ENCODE results near the gene DHDH. TPM values are rescaled to one million over a fixed set of nuclear protein-coding genes. Genes with fewer than 3 reads are reported as not detected.
"Not testable (repeated sequence)": the region's sequence is repeated elsewhere in the genome, so short reads cannot be mapped to it uniquely, and the experiment has no call there.

Gene DHDH
- total and polyA plus RNA-seq, 5 donors = 0.31 TPM; not detected in 4

DNA sequence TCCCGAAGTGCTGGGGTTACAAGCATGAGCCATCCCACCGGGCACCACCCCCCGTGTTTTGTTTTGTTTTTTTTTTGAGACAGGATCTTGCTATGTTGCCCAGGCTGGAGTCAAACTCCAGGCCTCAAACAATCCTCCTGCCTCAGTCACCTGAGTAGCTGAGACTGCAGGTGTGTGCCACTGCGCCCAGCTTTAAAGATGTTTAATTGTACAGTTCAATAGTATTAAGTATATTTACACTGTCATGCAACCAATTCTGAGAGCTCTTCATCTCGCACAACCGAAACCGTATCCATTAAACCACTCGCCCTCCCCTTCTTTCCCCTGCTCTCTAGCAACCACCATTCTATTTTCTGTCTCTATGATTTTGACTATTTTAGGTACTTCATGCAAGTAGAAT, 17.7 kb upstream of the DHDH start:
- peak in 1 of 3 donors; percentile 4 for DNase-seq
- 86% methylated on average over 8 of the region's 8 CpGs for WGBS
- no peak overlapping the region for H3K4me3 ChIP-seq (ENCODE audit: low read length)
- no peak overlapping the region for H3K27ac ChIP-seq (ENCODE audit: low read length)
- no peaks in the 10 kb centered on the region for H3K4me1 ChIP-seq (ENCODE audit: control insufficient read depth, insufficient read depth, low read length)
- no peaks in the 10 kb centered on the region for H3K9me3 ChIP-seq (ENCODE audit: control insufficient read depth, low read length)
- no peak for ATAC-seq
- H3K27me3 ChIP-seq (ENCODE audit: control insufficient read depth, insufficient read depth) = no peaks in the 10 kb centered on the region
- intact Hi-C loops (cut with DNase I) = no loop called here

DNA sequence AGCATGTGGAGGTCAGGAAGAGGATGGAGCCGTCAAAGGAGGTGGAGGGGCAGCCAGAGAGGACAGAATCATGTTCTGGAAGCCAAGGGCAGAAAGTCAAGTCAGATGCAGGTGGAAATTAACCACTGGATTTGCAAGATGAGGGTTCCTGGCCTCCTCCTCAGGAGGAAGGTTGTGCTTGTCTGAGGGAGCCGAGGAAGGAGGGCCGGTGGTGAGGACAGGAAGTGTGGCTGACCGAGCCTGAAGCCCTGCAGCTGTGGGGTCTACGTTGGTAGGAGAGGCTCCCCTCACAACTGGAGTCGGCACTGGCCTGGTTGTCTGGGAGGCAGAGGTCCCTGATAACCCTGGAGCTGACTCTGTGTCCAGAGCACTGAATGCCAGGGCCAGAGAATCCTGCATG, 15.4 kb upstream of the DHDH start:
- 67% methylated on average over 6 of the region's 6 CpGs for WGBS
- intact Hi-C loops (cut with DNase I) = no loop called here
- no peak overlapping the region for H3K27ac ChIP-seq (ENCODE audit: low read length)

DNA sequence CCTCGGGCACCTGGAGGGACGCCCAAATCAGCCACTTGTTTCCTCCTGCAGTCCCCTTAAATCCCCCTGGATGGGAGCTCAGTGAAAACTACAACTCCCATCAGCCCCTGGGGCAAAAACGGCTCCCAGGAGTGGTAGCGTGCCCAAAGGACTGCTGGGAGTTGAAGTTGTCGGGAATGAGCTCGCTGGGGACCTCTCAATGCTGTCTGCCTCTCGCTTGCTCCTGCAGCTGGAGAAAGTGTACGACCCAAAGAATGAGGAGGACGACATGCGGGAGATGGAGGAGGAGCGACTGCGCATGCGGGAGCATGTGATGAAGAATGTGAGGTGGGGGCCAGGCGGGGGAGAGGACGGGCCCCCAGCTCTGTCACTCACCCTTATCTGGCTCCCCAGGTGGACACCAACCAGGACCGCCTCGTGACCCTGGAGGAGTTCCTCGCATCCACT, 14.7 kb upstream of the DHDH start:
- no peak overlapping the region for H3K27ac ChIP-seq (ENCODE audit: low read length)
- no peak for ATAC-seq
- 83% methylated on average over 18 of the region's 18 CpGs for WGBS

More for the DNA sequence above, 15.4 kb upstream of the DHDH start:
- ATAC-seq (no peak), DNase-seq (peak in 1 of 3 donors; percentile 16)
- Histone ChIP-seq H3K4me3 (ENCODE audit: low read length) (no peak overlapping the region), H3K4me1 (ENCODE audit: control insufficient read depth, insufficient read depth, low read length) (no peaks in the 10 kb centered on the region), H3K9me3 (ENCODE audit: control insufficient read depth, low read length) (no peaks in the 10 kb centered on the region), H3K27me3 (ENCODE audit: control insufficient read depth, insufficient read depth) (no peaks in the 10 kb centered on the region)

DNA sequence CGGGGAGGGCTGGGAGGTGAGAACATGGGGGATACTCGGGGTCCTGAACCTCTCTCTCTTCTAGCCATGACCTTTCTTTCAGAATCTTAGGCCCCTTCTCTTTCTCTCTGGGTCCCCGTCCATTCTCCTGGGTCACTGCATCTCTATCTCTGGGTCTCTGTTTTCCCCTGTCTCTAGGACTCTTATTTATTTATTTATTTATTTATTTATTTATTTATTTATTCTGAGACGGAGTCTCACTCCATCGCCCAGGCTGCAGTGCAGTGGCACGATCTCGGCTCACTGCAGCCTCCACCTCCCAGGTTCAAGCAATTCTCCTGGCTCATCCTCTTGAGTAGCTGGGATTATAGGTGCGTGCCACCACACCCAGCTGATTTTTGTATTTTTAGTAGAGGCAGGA, 14.2 kb upstream of the DHDH start:
- not testable (repeated sequence) for ATAC-seq
- WGBS = 92% methylated on average over 8 of the region's 8 CpGs

More for the DNA sequence above, 14.7 kb upstream of the DHDH start:
- Histone ChIP-seq H3K4me1 (ENCODE audit: control insufficient read depth, insufficient read depth, low read length) (no peaks in the 10 kb centered on the region), H3K27me3 (ENCODE audit: control insufficient read depth, insufficient read depth) (no peaks in the 10 kb centered on the region), H3K9me3 (ENCODE audit: control insufficient read depth, low read length) (no peaks in the 10 kb centered on the region), H3K4me3 (ENCODE audit: low read length) (no peak overlapping the region)
- peak in 1 of 3 donors; percentile 46 for DNase-seq
- intact Hi-C loops (cut with DNase I) = no loop called here

GRCh38 chr19:48920949-48921348, 12.6 kb upstream of the DHDH start:
- no peak overlapping the region for H3K27ac ChIP-seq (ENCODE audit: low read length)
- DNase-seq (peak in 1 of 3 donors; percentile 46), ATAC-seq (peak; percentile 2 to 10)
- WGBS = 88% methylated on average over 10 of the region's 10 CpGs
- H3K4me1 ChIP-seq (ENCODE audit: control insufficient read depth, insufficient read depth, low read length) = no peaks in the 10 kb centered on the region
- H3K9me3 ChIP-seq (ENCODE audit: control insufficient read depth, low read length) = no peaks in the 10 kb centered on the region
- intact Hi-C loops (cut with DNase I) = no loop called here
- no peaks in the 10 kb centered on the region for H3K27me3 ChIP-seq (ENCODE audit: control insufficient read depth, insufficient read depth)
- no peak overlapping the region for H3K4me3 ChIP-seq (ENCODE audit: low read length)

More for the DNA sequence above, 14.2 kb upstream of the DHDH start:
- H3K4me3 ChIP-seq (ENCODE audit: low read length); H3K4me1 ChIP-seq (ENCODE audit: control insufficient read depth, insufficient read depth, low read length); H3K9me3 ChIP-seq (ENCODE audit: control insufficient read depth, low read length); intact Hi-C loops (cut with DNase I); H3K27ac ChIP-seq (ENCODE audit: low read length); H3K27me3 ChIP-seq (ENCODE audit: control insufficient read depth, insufficient read depth): not testable (repeated sequence)
- peak in 1 of 3 donors; percentile 6 for DNase-seq

DNA sequence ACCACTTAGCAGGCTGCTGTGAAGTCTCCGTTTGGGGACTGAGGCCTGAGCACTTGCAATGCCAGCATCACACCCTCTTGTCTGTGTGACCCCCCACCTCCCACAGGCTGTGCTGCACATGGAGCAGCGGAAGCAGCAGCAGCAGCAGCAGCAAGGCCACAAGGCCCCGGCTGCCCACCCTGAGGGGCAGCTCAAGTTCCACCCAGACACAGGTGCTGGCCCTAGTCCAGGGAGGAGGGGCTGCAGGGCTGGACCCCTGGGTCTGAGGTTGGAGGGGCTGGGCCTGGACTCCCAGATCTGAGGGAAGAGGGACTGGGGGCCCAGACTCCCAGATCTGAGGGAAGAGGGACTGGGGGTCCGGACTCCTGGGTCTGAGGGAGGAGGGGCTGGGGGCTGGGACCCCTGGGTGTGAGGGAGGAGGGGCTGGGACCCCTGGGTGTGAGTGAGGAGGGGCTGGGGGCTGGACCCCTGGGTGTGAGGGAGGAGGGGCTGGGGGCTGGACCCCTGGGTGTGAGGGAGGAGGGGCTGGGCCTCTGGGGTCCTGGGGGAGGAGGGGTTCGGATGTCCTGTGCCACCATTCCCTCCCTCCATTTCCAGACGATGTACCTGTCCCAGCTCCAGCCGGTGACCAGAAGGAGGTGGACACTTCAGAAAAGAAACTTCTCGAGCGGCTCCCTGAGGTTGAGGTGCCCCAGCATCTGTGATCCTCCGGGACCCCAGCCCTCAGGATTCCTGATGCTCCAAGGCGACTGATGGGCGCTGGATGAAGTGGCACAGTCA, 11.6 kb upstream of the DHDH start:
- DNase-seq (peak in 1 of 3 donors; percentile 54), ATAC-seq (no peak)
- WGBS = 92% methylated on average over 12 of the region's 12 CpGs
- no peaks in the 10 kb centered on the region for H3K9me3 ChIP-seq (ENCODE audit: control insufficient read depth, low read length)
- intact Hi-C loops (cut with DNase I) = no loop called here
- H3K27ac ChIP-seq (ENCODE audit: low read length) = no peak overlapping the region
- no peak overlapping the region for H3K4me3 ChIP-seq (ENCODE audit: low read length)
- H3K4me1 ChIP-seq (ENCODE audit: control insufficient read depth, insufficient read depth, low read length) = peaks cover 1% of the 10 kb centered on the region
- no peaks in the 10 kb centered on the region for H3K27me3 ChIP-seq (ENCODE audit: control insufficient read depth, insufficient read depth)

DNA sequence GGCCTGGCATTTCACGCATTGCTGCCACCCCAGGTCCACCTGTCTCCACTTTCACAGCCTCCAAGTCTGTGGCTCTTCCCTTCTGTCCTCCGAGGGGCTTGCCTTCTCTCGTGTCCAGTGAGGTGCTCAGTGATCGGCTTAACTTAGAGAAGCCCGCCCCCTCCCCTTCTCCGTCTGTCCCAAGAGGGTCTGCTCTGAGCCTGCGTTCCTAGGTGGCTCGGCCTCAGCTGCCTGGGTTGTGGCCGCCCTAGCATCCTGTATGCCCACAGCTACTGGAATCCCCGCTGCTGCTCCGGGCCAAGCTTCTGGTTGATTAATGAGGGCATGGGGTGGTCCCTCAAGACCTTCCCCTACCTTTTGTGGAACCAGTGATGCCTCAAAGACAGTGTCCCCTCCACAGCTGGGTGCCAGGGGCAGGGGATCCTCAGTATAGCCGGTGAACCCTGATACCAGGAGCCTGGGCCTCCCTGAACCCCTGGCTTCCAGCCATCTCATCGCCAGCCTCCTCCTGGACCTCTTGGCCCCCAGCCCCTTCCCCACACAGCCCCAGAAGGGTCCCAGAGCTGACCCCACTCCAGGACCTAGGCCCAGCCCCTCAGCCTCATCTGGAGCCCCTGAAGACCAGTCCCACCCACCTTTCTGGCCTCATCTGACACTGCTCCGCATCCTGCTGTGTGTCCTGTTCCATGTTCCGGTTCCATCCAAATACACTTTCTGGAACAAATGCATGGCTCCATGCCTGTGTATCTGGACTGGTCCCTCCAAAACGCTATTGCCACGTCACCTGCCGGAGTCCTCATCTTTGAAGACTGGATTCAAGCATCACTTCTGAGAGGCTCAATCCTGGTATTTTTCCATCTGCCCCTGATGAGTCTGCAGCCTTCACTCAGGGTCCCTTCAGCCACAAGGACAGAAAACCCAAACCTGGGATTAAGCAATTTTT, 10.7 kb upstream of the DHDH start:
- Histone ChIP-seq H3K4me3 (ENCODE audit: low read length) (no peak overlapping the region), H3K27ac (ENCODE audit: low read length) (no peak overlapping the region), H3K9me3 (ENCODE audit: control insufficient read depth, low read length) (no peaks in the 10 kb centered on the region), H3K27me3 (ENCODE audit: control insufficient read depth, insufficient read depth) (no peaks in the 10 kb centered on the region), H3K4me1 (ENCODE audit: control insufficient read depth, insufficient read depth, low read length) (peaks cover 2% of the 10 kb centered on the region)
- peak in 1 of 2 donors; percentile 4 for ATAC-seq
- intact Hi-C loops (cut with DNase I) = no loop called here
- DNase-seq = peak in 1 of 3 donors; percentile 52
- 81% methylated on average over 18 of the region's 18 CpGs for WGBS

DNA sequence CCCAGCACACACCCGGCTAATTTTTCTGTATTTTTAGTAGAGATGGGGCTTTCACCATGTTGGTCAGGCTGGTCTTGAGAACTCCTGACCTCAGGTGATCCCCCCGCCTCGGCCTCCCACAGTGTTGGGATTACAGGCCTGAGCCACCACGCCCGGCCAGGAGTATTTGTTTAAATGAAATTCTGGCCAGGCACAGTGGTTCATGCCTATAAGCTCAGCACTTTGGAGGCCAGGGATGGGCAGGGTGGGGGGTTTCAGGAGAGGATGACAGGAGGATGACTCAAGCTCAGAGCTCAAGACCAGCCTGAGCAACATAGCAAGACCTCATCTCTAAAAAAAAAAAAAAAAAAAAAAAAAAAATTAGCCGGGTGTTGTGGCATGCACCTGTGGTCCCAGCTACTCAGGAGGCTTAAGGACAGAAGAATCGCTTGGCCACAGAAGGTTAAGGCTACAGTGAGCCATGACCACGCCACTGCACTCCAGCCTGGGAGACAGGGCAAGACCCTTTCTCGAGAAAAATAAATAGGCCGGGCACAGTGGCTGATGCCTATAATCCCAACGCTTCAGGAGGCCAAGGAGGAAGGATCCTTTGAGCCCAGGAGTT, 8.2 kb upstream of the DHDH start:
- H3K27ac ChIP-seq (ENCODE audit: low read length) = no peak overlapping the region
- intact Hi-C loops (cut with DNase I) = no loop called here
- WGBS = 86% methylated on average over 11 of the region's 11 CpGs
- no peaks in the 10 kb centered on the region for H3K27me3 ChIP-seq (ENCODE audit: control insufficient read depth, insufficient read depth)
- no peak overlapping the region for H3K4me3 ChIP-seq (ENCODE audit: low read length)
- ATAC-seq (no peak), DNase-seq (peak in 1 of 3 donors; percentile 33)
- H3K9me3 ChIP-seq (ENCODE audit: control insufficient read depth, low read length) = no peaks in the 10 kb centered on the region
- H3K4me1 ChIP-seq (ENCODE audit: control insufficient read depth, insufficient read depth, low read length) = peaks cover 2% of the 10 kb centered on the region

DNA sequence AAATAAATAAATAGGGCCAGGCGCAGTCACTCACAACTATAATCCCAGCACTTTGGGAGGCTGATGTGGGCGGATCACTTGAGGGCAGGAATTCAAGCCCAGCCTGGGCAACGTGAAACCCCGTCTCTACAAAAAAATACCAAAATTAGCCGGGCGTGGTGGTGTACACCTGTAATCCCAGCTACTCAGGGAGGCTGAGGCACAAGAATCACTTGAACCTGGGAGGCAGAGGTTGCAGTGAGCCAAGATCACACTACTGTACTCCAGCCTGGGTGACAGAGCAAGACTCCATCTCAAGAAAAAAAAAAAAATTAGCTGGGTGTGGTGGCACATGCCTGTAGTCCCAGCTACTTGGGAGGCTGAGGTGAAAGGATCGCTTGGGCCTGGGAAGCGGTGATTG, 7.6 kb upstream of the DHDH start:
- WGBS = 82% methylated on average over 8 of the region's 8 CpGs
- H3K9me3 ChIP-seq (ENCODE audit: control insufficient read depth, low read length); H3K27me3 ChIP-seq (ENCODE audit: control insufficient read depth, insufficient read depth); H3K4me3 ChIP-seq (ENCODE audit: low read length); H3K4me1 ChIP-seq (ENCODE audit: control insufficient read depth, insufficient read depth, low read length); H3K27ac ChIP-seq (ENCODE audit: low read length); ATAC-seq; intact Hi-C loops (cut with DNase I): not testable (repeated sequence)
- peak in 1 of 3 donors; percentile 8 for DNase-seq

DNA sequence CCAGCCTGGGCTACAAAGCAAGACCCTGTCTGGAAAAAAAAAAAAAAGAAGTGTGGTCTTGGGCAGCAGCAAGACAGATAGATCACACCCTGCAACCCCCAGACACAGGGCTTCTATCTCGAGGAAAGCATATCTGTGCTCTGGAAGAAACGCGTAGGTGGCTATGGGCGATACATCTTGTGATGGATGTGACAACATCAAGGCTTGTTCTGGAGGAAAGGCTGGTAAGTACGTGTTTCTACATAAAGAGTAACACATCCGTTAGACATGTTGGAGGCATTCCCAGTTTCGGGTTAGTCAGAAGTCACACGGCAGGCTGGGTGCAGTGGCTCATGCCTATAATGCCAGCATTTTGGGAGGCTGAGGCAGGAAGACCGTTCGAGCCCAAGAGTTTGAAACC, 6.6 kb upstream of the DHDH start:
- DNase-seq = peak in 2 of 3 donors; percentile 50 to 58
- Histone ChIP-seq H3K4me3 (ENCODE audit: low read length) (no peak overlapping the region), H3K4me1 (ENCODE audit: control insufficient read depth, insufficient read depth, low read length) (peaks cover 2% of the 10 kb centered on the region), H3K27ac (ENCODE audit: low read length) (no peak overlapping the region), H3K27me3 (ENCODE audit: control insufficient read depth, insufficient read depth) (no peaks in the 10 kb centered on the region), H3K9me3 (ENCODE audit: control insufficient read depth, low read length) (no peaks in the 10 kb centered on the region)
- ATAC-seq = peak; percentile 35 to 64
- 8% methylated on average over 10 of the region's 10 CpGs for WGBS
- intact Hi-C loops (cut with DNase I) = no loop called here
